GM19025 (cell line): ENCODE results near the gene MEGF9.

Experiments used
- ATAC-seq: cut with Tn5 transposase; IDR thresholded peaks from one replicate; pipeline ENCODE4 v1.9.1; 2021; ENCODE audit warnings: mild to moderate bottlenecking, low read depth, moderate library complexity; ENCODE audit not compliant: unreplicated experiment

The MEGF9 gene

DNA sequence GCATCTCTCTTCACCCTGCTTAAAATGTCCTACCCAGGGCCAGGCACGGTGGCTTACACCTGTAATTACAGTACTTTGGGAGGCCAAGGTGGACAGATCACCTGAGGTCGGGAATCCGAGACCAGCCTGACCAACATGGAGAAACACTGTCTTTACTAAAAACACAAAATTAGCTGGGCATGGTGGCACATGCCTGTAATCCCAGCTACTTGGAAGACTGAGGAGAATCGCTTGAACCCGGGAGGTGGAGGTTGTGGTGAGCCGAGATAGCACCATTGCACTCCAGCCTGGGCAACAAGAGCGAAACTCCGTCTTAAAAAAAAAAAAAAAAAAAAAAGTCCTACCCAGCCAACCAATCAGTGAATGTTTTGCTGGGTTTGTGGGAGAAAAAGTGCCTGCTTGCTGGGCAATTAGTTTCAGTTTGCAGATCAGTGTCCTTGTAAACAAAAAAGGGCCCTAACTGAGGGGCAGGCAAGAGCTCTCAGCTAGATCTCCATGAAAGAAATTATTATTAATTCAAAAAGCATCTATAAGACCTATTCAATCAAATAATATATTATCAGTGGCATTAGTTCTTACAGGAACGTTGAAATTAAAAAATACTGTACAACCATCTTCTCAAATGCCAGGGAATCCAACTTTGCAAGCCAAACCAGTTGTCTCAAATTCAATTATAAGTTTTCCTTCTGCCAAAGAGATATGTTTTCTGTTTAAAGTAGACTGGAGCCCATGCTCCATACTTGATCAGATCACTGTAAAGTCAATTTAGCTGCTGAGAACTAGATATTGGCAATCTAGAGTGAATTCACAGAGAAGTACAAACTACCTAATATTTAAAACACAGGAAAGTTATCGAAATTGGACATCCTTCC lies 3.9 kb downstream of the MEGF9 start:
- no peak for ATAC-seq

DNA sequence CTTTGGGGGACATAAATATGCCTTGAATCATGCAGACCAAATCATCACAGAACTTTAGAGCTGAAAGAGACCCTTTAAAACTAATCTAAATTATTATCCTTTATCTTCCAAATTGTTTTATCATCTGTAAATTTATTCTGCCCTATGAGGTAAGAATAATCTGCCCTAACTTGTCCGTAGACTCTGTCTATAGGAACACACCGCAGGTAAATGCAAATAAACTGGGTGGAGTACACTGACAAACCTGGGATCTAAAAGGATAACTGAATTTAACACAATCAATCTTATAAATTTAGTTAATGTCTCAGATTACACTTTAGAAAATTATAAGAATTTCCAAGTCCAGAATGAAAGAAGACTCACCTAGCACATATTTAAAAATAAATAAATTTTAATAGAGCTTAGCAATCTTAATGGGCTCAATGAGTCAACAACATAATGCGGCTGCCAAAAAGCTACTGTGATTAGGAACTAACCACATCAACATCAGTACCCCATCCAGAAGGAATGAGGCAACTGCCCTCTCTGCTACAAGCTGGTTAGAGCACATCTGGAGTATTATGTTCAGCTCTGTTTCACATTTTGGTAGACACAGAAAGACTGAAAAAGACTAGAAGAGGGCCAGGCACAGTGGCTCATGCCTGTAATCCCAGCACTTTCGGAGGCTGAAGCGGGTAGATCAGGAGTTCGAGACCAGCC lies 5.6 kb downstream of the MEGF9 start:
- ATAC-seq, result no peak

DNA sequence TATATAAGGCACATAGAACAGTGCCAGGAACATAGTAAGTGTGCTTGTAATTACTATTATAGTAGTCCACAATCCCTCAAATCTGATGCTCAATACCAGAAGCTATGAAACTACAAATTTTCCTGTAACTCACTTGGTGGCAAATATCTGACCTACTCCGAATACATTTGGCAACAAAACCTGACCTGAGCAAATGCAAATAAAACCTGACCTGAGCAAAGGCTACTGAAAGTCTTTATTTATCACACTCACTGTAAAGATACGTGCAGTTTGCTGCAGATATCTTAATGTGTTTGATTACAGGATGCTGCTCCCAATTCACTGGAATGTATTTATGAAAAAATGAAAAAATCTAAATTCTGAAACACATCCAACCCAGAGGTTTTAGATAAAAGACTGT lies 7.1 kb downstream of the MEGF9 start:
- no peak for ATAC-seq

DNA sequence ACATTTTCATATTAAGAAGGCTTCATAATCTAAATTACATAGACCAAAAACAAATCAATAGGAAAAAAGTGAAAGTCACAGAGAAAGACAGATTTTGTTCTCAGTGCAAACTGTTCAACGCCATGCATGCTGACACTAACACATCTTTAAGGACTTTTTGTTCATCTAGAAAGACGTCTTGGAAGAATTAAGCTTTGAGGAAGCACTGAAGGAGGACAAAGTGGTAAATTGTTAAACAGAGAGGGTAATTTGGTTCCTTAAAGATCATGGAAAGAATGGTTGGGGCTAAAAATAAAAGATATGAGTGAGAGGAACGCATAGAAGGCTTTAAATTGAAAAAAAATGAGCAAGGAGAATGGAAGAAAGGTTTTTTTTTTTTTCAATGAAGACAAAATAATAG lies 9.1 kb downstream of the MEGF9 start:
- no peak for ATAC-seq

DNA sequence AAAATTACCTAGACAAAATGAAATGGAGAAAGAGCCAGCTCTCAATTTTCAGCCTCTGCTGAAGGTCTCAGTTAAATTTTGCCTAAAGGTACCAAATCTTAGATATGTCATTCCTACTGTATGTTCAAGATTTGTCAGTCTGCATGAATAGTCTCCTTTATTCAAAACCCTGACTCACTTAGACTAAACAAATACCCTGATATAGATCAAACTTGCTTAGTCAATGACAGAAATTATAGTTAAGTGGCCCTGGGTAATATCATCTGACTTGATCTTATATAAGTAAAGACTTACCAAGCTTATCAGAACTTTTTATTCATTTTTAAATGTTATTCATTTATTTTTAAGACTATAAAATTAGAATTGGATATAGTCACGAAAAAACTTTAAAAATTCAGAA lies 12.2 kb downstream of the MEGF9 start:
- ATAC-seq, result no peak

DNA sequence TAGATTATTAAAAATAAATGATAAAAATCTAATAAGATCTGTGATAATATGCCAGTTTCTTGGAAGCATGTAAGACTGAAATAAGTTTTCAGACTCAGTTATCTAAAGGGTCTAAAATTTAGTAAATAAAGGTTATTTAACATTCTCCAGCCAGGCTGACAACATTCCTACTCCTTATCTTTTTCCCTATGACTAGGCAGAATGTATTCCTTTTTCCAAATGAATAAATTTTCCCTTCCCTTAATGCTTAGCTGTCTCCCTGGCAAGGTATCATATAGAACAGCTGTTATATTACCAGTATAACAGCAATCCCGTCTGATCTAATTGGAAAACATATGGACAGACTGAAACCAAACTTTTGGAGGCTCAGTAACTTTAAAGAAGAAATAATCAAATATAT lies 13.0 kb downstream of the MEGF9 start:
- no peak for ATAC-seq

DNA sequence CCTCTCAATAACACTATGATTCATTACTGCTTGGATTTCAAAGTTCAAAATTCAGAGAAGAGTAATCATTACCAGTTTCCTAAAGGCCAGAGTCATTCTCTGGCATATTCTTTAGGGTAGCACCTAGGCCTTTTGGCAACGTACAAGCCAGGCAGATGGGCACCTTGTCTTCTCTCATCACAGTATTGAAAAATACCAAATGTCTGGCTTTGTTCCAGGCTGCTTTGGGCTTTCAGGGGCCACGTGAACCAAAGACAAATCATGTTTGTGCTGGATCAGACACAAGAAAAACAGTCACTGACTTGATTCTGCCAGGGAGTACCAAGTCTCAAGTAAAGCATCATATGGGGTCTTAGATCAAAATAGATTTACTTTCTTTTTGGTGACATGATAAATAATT lies 15.5 kb downstream of the MEGF9 start:
- ATAC-seq, result no peak

DNA sequence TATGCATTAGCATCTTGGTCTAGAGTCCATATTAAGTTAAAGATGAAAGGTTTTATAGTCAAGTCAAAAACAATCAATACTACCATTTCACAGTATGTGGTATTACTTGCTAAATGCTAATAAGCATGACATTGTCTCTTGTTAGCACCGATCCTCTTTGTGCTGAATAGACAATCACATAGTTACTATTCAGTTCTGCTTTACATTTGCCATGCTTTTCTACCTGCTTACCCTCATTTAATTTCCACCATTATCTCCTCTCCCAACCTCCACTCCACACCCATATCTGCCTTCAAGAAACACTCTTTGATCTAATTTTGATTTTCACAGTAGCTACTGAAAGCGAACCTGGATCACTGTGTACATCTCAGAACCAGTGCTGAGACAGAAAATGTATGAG lies 16.8 kb downstream of the MEGF9 start:
- no peak for ATAC-seq

DNA sequence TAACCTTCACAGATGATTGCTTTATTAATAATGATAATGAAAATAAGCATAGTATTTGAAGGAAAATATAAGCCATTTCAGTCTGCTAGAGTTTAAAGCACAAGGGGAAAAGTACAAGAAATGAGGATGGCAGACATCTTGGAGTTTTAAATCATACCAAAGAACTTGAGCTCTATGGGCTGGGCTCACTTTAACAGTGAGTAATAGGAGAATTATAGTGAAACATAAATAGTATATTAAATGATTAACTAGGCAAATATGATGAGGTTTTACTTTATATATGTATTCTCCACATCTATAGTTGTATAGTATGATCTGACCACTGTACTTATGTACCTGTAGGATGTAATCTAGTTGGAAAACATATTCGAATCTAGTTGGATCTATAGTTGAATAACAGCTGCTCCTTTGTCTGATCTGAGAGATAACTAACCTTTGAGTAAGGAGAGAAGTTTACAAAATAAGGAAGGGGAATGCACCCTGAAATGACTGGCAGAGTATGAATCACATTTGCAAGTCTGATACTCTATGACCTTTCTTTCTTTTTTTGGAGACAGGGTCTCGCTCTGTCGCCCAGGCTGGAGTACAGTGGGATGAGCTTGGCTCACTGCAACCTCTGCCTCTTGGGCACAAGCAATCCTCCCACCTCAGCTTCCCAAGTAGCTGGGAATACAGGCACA lies 17.6 kb downstream of the MEGF9 start:
- ATAC-seq, result no peak

DNA sequence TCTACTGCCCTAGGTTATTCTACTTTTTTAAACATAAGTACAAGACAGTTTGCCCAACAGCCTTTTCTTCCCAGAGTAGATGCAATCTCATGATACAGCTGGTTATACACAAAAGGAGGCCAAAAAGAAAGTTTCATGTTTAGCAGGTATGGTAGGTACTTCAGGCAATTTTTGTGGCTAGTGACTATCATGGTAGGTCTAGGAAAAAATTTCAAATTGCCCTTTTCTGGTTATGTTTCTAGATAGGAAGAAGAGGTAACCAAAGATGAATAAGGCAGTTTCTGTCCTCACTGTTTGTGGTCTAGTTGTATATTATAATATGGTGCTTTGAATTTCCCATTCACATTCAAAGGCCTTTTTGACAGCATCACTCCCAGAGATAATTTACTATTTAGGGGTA lies 19.7 kb downstream of the MEGF9 start:
- no peak for ATAC-seq

DNA sequence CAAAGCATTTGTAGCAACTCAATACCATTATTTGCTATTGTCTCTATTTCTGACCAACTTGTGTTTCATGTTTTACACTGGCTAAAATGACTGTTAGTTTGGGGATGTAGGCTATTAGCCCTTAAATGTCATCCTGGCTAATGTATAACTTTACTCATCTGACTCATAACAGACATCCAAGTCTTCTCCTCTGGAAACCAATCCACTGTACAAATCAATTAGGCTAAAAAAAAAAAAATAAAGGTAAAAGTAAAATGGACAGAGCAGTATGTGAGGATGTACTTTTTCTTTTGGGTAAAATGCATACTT lies 20.6 kb downstream of the MEGF9 start:
- ATAC-seq, result no peak

DNA sequence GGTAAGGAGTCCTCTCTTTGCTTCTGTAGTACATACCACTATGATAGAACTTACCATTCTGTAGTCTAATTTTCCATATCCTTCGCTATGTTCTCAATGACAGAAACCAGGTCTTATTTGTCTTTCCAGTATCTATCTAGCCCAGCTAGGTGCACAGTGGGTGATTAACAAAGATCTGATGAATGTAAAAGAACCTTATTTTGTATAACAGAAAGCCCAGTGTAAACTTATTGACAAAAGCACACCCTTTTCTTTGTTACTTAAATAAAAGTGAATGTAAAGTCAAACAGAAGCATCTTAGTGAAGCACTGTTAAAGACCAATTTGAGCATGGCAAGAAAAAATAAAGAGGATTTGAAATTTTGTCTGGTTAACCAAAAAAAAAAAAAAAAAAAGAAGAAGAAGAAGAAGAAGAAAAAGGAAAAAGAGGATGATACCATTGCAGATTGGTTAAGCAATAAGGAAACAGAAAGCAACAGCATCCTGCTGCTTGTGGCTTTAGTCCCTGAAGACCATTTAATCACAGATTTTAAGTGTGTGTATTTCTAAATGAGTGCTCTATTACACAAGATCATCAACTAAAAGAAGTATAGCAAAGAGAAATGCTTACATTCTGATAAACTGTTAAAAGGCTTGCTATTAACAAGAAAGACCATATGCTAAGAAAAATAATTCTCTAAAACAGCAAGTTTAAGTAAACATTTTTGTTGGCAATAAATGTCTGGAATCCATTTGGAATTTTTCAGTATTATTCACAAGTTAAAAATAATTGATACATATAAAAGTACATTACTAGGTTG lies 21.2 kb downstream of the MEGF9 start:
- no peak for ATAC-seq

DNA sequence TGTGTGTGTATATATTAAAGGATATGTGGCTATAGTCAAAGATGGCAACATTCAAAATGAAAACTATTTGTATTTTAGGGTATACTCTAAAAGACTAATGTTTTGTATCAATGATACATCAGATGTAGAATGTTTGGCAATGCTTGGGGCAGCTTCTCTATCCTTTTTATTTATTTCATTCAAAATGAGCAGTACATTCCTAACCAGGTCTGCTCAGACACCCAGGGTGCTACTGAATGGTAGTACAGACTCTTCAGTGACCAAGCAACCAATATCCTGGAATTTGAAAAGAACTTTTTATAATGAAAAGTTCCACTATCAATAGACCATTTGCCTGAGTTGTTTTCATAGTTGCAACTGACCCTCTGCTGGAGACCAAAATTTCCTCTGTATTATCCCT lies 23.9 kb downstream of the MEGF9 start:
- ATAC-seq, result no peak

DNA sequence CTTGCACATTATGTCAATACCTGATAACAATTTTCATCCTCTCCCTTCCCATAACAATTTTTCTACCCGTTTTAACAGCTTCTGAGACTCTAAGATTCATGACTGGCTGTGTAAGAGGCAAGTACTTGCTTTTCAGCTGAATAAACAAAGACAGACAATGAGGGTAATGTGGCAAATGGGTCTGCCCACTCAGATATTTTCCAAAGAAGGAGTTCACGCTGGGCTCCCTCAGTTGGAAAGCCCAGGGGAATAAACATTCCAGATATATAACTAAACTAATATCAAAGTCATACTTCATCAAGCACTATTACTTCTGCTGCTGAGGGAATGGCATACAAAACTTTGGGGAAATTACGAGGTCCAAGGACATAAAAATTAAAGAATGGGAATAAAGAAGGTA lies 24.4 kb downstream of the MEGF9 start:
- ATAC-seq, result no peak

DNA sequence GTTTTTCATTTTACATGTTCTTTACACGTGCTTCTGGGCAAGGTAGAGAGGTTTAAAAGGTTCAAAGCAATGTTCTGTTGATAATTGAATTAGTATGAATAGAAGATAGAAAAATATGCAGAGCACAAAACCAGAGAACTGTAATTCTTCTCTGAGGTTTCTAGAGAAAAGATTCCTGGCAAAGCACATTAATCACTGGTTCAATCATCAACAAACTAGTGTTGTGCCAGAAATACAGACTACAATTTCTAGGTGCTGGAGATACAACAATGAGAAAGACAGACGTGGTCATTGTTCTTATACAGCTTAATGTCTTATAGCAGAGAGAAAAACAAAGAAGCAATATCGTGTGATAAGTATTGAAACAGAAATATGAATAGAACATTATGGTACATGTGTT lies 25.5 kb downstream of the MEGF9 start:
- no peak for ATAC-seq

DNA sequence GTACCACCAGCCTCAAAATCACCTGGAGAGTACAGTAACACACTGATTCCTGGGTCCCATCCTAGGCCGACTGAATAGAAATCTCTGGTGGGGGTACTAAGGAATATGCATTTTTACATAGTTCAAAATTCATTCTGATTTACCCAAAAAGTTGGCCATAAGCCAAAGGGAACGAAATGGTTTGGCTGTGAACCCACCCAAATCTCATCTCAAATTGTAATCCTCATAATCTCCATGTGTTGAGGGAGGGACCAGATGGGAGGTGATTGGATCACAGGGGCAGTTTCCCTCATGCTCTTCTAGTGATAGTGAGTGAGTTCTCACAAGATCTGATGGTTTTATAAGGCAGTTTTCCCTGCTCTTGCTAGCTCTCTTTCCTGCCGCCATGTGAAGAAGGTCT lies 31.1 kb downstream of the MEGF9 start:
- ATAC-seq, result no peak

DNA sequence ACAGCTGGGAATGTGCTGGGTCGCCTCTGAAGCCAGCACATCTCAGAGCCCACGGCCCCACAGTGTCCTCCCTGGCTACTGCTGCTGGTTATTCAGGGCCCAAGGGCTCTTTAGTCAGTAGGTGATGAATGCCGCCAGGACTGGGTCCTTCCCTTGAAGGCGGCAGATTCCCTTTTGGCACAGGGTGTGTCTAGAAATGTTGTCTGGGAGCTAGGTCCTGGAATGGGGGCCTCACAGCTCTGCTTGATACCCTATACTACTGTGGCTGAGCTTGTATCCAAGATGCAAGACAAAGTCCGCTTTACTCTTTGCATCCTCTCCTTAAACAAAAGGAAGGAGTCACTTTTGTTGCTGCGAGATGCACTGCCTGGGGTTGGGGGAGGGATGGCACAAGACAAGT lies 33.1 kb downstream of the MEGF9 start:
- ATAC-seq, result no peak

DNA sequence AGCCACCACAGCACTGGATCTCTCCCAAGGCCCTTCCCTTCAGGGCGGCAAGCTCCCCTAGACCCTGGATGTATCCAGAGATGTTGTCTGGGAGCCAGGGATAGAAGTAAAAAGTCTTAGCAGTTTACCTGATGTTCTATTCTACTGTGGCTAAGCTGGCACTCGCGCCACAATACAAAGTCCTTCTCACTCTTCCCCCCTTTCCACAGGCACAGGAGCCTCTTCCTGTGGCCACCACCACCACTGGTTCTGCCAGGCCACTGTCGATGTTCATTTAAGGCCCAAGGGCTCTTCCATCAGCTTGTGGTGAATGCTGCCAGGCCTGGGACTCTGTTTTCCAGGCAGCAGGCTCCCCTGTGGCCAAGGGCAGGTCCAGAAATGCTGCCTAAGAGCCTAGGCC lies 33.7 kb downstream of the MEGF9 start:
- ATAC-seq, result no peak

DNA sequence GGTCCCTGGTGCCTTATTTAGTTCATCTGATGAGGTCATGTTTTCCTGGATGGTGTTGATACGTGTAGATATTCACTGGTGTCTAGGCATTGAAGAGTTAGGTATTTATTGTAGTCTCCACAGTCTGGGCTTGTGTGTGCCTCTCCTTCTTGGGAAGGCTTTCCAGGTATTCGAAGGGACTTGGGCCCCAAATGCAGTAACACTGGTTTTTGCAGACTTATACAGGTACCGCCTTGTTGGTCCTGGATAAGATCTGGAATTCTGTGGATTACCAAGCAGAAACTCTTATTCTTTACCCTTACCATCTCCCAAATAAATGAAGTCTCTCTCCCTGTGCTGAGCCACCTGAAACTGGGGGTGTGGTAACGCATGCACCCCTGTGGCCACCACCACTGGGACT lies 34.1 kb downstream of the MEGF9 start:
- ATAC-seq, result no peak

DNA sequence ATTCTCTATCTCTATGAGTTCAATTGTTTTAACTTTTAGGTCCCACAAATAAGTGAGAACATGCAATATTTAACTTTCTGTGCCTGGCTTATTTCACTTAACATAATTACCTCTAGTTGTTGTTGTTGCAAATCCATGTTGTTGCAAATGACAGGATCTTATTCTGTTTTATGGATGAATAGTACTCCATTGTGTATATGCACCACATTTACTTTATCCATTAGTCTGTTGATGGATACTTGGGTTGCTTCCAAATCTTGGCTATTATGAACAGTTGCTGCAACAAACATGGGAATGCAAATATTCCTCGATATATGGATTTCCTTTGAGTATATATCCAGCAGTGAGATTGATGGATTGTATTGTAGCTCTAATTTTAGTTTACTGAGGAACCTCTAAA lies 36.3 kb downstream of the MEGF9 start:
- no peak for ATAC-seq
